DND-41 (cell line): ENCODE results near the gene CDX2.

ENCODE experiments used
- ATAC-seq: fragments of 200-7000 bp; cut with Tn5 transposase; 3 replicates; pipeline ENCODE4 v1.9.1; 2021; ENCODE audit warnings: low read depth; ENCODE audit not compliant: insufficient read depth
- DNase-seq: peaks from one replicate; pipeline ENCODE4 v3.0.0-alpha.2; 2020
- H2AFZ ChIP-seq: 2 replicates; pipeline ENCODE4 v1.6.0; 2012; ENCODE audit warnings: low read depth, low read length
- H3K27ac ChIP-seq: 2 replicates; pipeline ENCODE4 v1.5.1; 2012; ENCODE audit warnings: low read length, inconsistent platforms
- H3K27me3 ChIP-seq: fragments of 200-600 bp; sonication (generic); 2 replicates; pipeline ENCODE4 v1.6.0; 2012; ENCODE audit warnings: low read length, mild to moderate bottlenecking, inconsistent platforms; ENCODE audit not compliant: insufficient read depth, poor library complexity
- H3K36me3 ChIP-seq: 2 replicates; pipeline ENCODE4 v1.5.1; 2012; ENCODE audit warnings: low read length, inconsistent platforms; ENCODE audit not compliant: insufficient read depth
- H3K4me1 ChIP-seq: 2 replicates; pipeline ENCODE4 v1.5.1; 2012; ENCODE audit warnings: mild to moderate bottlenecking, low read length; ENCODE audit not compliant: insufficient read depth
- H3K4me2 ChIP-seq: 2 replicates; pipeline ENCODE4 v1.6.0; 2012; ENCODE audit warnings: mild to moderate bottlenecking, moderate library complexity, low read length, inconsistent platforms; ENCODE audit not compliant: insufficient read depth
- H3K4me3 ChIP-seq, 2 experiments: fragments of 200-600 bp in 1 of 2; shearing (Covaris generic) in 1 of 2; 2 replicates each; pipeline ENCODE4 v1.5.1; 2012 to 2016; ENCODE audit warnings: inconsistent platforms in 2 of 2, low read length in 2 of 2, mild to moderate bottlenecking in 2 of 2, low read depth in 1 of 2, moderate library complexity in 1 of 2
- H3K79me2 ChIP-seq: 2 replicates; pipeline ENCODE4 v1.6.0; 2012; ENCODE audit warnings: low read length, inconsistent platforms; ENCODE audit not compliant: insufficient read depth
- H3K9ac ChIP-seq: 2 replicates; pipeline ENCODE4 v1.6.0; 2012; ENCODE audit warnings: low read depth, mild to moderate bottlenecking, inconsistent platforms, low read length, moderate library complexity
- H3K9me3 ChIP-seq: 2 replicates; pipeline ENCODE4 v1.5.1; 2012; ENCODE audit warnings: low read length, moderate library complexity, mild to moderate bottlenecking, inconsistent platforms; ENCODE audit not compliant: insufficient read depth, severe bottlenecking
- H4K20me1 ChIP-seq: 2 replicates; pipeline ENCODE4 v1.6.0; 2012; ENCODE audit warnings: low read length; ENCODE audit not compliant: insufficient read depth
- EZH2 ChIP-seq: IDR thresholded peaks from 3 replicates; pipeline ENCODE4 v1.6.1; 2012; ENCODE audit warnings: borderline replicate concordance, low read depth, mild to moderate bottlenecking, moderate library complexity, low read length, inconsistent platforms; ENCODE audit not compliant: severe bottlenecking
- TF ChIP-seq, protein P1 (sequence below): IDR thresholded peaks from 2 replicates; pipeline ENCODE4 v1.5.1; 2012; ENCODE audit warnings: borderline replicate concordance, low read length, moderate library complexity, mild to moderate bottlenecking; ENCODE audit not compliant: poor library complexity, severe bottlenecking; ENCODE audit errors: extremely low read depth

CDX2 gene

DNA sequence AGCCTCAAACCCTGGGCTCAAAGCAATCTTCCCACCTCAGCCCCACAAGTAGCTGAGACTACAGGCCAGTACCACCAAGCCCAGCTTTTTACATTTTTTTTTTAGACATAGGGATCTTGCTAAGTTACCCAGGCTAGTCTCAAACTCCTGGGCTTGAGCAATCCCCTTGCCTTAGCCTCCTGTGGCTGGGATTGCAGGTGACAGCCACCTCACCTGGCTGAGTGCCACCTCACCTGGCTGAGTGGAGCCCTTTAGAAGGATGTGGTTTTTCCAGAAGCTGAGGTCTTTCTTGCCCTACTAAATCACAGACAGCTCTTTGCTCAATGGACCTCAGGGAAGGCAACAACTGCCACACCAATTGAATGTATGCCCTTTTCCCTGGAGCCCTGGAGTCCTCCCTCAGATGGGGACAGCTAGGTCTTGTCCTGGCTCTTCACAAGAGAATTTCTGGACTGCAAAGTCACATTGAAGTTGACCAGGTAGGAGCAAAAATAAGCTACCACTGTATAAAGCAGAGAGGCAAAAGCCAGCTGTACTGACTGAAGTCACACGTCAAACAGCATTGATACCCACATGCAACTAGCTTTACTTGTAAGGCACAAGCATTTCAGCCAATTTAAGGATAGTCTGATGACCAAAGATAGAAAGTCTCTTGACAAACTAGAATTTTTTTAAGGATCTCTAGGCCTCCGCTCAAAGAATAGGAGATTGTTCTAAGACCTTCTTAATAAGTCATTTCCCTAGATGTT is 35.4 kb downstream of the CDX2 start:
- no peak overlapping the region for H3K4me2 ChIP-seq
- DNase-seq (no peak), ATAC-seq (no peak)
- TF ChIP-seq EZH2 = no peak
- TF ChIP-seq, protein P1, sequence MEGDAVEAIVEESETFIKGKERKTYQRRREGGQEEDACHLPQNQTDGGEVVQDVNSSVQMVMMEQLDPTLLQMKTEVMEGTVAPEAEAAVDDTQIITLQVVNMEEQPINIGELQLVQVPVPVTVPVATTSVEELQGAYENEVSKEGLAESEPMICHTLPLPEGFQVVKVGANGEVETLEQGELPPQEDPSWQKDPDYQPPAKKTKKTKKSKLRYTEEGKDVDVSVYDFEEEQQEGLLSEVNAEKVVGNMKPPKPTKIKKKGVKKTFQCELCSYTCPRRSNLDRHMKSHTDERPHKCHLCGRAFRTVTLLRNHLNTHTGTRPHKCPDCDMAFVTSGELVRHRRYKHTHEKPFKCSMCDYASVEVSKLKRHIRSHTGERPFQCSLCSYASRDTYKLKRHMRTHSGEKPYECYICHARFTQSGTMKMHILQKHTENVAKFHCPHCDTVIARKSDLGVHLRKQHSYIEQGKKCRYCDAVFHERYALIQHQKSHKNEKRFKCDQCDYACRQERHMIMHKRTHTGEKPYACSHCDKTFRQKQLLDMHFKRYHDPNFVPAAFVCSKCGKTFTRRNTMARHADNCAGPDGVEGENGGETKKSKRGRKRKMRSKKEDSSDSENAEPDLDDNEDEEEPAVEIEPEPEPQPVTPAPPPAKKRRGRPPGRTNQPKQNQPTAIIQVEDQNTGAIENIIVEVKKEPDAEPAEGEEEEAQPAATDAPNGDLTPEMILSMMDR = no peak
- no peak overlapping the region for H3K4me3 ChIP-seq
- no peak overlapping the region for H3K9ac ChIP-seq
- no peaks in the 10 kb centered on the region for H3K4me1 ChIP-seq
- H4K20me1 ChIP-seq = no peaks in the 10 kb centered on the region
- no peaks in the 10 kb centered on the region for H3K9me3 ChIP-seq
- H3K36me3 ChIP-seq = no peaks in the 10 kb centered on the region
- H3K27me3 ChIP-seq = no peaks in the 10 kb centered on the region
- no peak overlapping the region for H2AFZ ChIP-seq
- H3K79me2 ChIP-seq = no peaks in the 10 kb centered on the region
- H3K27ac ChIP-seq = no peak overlapping the region

DNA sequence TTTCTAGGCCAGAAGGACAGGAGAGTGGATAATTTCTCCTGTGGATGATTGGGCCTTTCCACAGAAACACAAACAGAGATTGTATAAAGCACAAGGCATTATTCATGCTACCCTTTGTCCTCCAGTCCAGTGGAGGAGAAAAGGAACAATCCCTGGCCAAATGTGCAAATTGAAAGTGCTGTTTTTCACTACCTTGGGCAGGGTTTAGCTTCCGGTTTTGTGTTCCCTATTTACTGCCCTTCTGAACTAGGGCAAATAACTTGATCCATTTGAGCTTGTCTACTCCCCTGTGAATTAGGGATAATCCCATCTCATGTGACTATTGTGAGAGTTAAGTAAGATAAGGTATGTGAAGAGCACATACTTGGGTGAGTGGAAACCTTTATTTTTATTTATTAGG is 36.0 kb downstream of the CDX2 start:
- Histone ChIP-seq H3K79me2 (no peaks in the 10 kb centered on the region), H4K20me1 (no peaks in the 10 kb centered on the region), H3K27ac (no peak overlapping the region), H3K9ac (no peak overlapping the region), H3K9me3 (no peaks in the 10 kb centered on the region), H3K4me3 (no peak overlapping the region), H3K4me2 (no peak overlapping the region), H3K36me3 (no peaks in the 10 kb centered on the region), H3K27me3 (no peaks in the 10 kb centered on the region), H2AFZ (no peak overlapping the region), H3K4me1 (no peaks in the 10 kb centered on the region)
- ATAC-seq = no peak
- no peak for DNase-seq
- TF ChIP-seq, protein P1 = no peak
- no peak for TF ChIP-seq EZH2

DNA sequence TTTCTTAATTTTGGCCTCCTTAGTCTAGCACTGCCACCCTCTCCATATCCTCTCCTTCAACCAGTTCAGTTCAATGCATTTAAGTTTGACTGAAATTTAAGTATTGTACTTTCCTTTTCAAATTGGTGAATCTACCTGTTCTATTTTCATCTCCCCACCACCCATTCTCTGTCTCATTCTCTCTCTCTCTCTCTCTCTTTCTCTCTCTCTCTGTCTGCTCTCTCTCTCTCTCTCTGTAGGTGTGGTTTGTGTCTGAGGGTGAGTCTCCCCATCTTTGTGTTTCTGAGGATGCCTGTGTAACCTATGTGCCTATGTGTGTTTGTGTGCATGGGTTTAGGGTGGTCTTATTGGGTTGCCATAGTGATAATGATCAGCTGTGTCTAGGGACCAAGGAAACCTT is 39.2 kb downstream of the CDX2 start:
- DNase-seq (no peak), ATAC-seq (no peak)
- Histone ChIP-seq H3K27me3 (no peaks in the 10 kb centered on the region), H3K4me3 (no peak overlapping the region), H4K20me1 (no peaks in the 10 kb centered on the region), H3K36me3 (no peaks in the 10 kb centered on the region), H3K4me1 (no peaks in the 10 kb centered on the region), H3K79me2 (no peaks in the 10 kb centered on the region), H3K9ac (no peak overlapping the region), H2AFZ (no peak overlapping the region), H3K27ac (no peak overlapping the region), H3K4me2 (no peak overlapping the region), H3K9me3 (no peaks in the 10 kb centered on the region)
- TF ChIP-seq, protein P1 = no peak
- TF ChIP-seq EZH2 = no peak
